Stimulated activated CD4-positive, alpha-beta T cell treated with anti-CD3 and anti-CD28 coated beads, TNF-alpha, amount 100 ng/mL, for 4 hours (primary cell): Measurements from ENCODE around the gene PKD1.

Source experiments
- DNase-seq, 3 experiments: peaks; one replicate each; pipeline ENCODE4 v3.0.0-alpha.2; 2020; ENCODE audit warnings: low read depth in 3 of 3

PKD1 gene

DNA sequence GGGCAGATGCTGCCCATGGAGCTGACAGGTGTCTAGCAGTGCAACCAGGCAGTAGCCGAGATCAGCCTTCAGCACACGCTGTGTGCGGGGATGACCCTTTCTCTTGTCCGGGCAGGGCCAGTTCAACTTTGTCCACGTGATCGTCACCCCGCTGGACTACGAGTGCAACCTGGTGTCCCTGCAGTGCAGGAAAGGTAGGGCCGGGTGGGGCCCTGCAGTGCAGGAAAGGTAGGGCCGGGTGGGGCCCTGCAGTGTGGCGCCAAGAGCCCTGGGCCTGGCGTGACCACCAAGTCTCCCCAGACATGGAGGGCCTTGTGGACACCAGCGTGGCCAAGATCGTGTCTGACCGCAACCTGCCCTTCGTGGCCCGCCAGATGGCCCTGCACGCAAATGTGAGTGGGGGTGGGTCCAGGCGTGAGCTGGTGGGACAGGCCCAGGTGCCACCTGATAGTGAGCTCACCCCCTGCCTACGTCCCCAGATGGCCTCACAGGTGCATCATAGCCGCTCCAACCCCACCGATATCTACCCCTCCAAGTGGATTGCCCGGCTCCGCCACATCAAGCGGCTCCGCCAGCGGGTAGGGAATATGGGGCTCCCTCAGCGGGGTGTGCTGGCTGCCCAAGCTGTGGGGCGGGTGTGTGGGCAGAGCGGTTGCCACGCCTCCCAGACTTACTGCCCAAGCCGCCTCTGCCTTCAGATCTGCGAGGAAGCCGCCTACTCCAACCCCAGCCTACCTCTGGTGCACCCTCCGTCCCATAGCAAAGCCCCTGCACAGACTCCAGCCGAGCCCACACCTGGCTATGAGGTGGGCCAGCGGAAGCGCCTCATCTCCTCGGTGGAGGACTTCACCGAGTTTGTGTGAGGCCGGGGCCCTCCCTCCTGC lies 47.7 kb downstream of the PKD1 start:
- DNase-seq: no peak

DNA sequence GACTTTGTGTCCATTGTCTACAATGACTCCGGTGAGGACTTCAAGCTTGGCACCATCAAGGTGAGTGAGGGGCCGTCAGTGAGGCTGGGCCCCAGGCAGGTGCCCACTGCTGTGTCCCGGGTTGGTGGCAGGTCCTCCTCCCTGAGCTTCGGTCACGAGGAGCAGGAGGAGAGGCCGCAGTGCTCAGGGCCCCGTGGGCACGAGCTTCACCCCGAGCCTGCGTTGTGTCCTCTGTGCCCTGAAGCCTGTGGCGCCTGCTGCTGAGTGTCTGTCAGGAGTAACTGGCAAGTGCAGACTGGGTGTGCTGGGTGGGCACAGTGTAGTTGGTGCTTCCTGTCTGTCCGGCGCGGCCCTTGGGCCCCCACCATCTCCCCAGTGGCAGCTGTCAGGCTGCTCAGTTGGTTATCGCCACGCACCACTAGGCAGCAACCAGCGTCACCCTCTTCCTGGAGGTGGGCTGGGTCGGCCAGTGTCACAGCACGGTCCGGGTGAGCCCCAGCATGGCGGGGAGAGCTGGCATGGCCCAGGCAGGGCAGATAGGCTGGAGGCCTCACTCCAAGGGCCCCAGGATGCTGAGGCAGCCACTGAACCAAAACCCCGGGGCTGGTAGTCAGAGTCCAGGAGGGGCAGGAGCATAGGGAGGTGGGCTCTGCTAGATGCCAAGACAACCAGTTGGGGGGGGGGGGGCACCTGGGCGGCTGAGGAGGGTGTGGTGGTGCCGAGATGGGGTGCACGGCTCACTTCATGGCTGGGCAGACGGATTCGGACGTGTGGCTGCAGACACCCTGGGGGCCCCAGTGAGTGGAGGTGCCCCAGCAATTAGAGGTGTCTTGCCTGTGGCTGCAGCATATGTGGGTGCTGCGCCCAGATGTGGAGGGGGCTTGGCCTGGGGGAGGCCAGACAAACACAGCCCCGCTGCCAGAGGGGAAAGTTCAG lies 48.6 kb downstream of the PKD1 start:
- DNase-seq: no peak

DNA sequence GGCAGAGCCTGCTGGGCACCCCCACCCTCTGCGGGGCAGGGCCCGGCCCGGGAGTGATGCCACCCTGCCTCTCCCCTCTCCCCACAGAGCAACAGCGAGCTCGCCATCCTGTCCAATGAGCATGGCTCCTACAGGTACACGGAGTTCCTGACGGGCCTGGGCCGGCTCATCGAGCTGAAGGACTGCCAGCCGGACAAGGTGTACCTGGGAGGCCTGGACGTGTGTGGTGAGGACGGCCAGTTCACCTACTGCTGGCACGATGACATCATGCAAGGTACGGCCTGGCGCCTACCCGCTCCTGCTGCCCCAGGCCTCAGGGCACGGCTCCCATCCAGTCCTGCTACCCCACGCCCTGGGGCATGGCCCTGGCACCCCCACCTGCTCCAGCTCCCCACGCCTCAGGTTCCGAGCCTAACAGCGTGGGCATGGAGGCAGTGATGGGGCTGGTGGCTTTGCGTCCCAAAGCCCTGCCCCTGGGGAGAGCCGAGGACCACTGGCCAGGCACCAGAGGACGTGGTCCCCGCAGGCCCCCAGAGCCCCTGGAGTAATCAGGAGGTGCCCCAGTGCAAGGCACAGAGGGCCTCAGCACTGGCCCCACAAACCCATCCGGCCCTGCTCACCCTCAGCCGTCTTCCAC lies 49.5 kb downstream of the PKD1 start:
- no peak for DNase-seq

DNA sequence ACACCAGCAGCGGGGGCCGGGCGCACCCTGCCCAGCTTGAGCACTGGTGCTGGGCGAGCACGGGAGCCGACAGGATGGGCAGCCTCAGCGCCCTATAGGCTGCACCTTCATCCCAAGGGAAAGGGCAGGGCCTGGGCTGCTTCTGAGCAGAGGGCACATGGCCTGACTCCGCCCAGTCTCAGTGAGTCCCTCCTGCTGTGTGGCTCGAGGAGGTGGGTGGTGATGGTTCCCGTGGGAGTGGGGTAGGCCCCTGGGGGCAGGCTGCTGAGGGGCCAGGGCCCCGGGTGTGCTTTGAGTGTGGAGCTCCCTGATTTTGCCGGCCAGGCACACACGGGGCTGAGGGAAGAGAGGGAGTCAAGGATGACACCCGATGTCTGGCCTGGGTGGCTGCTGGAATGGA lies 50.0 kb downstream of the PKD1 start:
- no peak for DNase-seq

DNA sequence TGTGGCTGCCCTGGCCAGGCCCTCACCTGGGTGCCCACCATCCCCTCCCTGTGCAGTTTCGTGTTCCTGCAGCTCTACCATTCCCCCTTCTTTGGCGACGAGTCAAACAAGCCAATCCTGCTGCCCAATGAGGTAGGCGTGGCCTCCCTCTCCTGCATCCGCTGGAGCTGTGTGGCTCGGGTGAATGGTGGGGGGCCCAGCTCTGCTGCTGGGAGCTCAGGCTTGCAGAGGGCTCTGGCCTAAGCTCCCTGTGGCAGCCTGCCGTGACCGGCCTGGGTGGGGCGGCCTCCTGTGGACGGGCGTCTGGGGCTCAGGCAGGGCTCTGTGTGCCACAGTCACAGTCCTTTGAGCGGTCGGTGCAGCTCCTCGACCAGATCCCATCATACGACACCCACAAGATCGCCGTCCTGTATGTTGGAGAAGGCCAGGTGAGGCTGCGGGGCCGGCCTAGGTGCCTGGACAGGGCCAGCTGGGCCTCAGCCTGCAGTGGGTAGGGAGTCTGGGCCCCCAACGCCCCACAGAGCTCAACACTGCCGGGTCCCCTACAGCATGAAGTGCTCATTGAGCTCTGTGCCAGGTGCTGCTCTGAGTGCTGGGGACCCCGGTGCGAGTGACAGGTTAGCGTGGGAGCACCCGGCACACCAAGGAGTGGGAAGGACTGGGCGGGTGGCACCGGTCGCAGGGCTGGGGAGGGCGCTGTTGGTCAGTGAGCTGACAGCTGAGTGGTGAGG lies 50.6 kb downstream of the PKD1 start:
- no peak for DNase-seq

DNA sequence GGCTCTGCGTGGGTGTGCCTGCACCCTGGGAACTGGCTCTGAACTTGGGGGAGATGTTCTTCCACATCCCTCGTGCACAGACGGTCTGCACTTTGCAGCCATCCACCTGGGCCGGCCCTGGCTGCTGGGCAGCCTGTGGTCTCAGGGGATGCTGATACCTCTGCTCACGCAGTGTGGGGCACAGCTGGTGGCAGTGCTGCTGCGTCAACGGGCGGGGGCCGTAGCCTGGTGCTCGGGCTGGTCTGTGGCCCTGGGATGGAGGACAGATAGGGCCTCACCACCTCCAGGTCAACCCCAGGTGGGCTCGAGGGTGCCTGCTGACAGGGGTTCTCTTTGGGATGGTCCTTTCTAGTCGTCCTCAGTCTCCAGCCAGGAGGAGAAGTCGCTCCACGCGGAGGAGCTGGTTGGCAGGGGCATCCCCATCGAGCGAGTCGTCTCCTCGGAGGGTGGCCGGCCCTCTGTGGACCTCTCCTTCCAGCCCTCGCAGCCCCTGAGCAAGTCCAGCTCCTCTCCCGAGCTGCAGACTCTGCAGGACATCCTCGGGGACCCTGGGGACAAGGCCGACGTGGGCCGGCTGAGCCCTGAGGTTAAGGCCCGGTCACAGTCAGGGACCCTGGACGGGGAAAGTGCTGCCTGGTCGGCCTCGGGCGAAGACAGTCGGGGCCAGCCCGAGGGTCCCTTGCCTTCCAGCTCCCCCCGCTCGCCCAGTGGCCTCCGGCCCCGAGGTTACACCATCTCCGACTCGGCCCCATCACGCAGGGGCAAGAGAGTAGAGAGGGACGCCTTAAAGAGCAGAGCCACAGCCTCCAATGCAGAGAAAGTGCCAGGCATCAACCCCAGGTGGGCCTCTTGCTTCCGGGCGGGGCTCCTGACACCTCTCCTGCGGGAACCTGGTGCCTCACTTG lies 51.6 kb downstream of the PKD1 start:
- no peak for DNase-seq

DNA sequence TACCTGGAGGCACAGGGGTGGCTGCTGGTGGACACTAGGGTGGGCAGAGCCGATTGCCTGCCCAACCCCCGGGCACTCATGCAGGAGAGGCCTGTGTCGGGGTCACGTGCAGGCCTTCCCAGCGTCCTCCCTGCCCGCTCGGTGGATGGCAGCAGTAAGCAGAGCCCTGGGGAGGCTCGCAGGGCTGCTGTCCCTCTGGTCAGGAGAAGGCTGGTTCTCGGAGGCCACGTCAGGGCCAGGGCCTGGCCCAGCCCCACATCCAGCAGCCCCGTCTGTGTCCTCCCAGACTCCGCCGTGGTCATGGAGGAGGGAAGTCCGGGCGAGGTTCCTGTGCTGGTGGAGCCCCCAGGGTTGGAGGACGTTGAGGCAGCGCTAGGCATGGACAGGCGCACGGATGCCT lies 52.3 kb downstream of the PKD1 start:
- DNase-seq: no peak

DNA sequence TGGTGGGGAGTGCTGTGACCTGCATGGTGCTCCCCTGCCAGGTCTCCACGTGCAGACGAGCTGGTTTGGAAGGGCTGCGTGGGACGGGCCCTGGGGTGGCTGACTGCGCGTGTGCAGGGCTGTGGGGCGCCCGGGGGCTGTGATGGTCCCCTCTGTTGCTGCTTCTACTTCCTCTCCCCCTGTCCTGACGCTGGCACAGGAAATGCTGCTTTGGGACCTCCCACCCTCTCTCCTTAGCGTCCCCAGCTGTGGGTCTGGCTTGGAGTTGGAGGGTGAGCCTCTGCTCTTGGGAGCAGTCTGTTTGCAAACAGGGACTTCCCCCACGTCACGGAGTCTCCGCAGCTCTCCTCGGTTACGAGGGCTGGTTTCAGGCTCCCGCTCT lies 52.7 kb downstream of the PKD1 start:
- no peak for DNase-seq

DNA sequence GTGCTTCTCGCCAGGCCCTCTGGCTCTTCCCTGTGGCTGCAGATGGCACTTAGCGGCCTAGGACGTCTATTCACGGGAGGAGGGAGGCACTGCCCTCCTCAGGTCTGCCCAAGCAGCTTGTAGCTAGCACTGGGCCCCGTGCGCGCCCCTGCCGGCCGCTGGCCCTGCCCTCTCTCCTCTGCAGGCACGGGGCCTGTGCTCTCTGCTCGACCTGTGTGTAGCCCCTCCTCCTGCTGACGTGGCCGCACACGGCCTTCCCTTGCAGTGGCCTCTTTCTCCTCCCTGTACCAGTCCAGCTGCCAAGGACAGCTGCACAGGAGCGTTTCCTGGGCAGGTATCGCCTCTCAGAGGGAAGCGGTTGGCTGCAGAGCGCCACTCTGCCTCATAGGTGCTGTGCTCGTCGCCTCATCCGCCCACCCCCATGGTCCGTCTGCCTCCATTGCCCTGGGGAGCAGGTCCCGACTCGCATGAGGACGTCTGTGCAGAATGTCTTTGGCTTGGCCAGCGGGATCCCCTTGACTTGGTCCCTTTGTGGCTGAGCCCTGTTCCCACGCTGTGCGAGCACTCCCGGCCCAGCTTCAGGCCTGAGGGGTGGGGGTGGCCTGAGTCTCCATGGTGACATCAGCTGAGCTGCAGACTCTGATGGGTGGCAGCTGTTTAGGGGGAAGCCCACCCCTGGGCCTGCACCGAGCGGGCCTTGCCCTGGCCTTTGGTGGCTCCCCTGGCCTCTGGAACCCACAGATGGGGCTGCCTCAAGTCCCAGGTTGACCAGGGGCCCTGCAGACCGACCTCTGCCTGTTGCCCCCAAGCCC lies 53.3 kb downstream of the PKD1 start:
- DNase-seq: no peak

DNA sequence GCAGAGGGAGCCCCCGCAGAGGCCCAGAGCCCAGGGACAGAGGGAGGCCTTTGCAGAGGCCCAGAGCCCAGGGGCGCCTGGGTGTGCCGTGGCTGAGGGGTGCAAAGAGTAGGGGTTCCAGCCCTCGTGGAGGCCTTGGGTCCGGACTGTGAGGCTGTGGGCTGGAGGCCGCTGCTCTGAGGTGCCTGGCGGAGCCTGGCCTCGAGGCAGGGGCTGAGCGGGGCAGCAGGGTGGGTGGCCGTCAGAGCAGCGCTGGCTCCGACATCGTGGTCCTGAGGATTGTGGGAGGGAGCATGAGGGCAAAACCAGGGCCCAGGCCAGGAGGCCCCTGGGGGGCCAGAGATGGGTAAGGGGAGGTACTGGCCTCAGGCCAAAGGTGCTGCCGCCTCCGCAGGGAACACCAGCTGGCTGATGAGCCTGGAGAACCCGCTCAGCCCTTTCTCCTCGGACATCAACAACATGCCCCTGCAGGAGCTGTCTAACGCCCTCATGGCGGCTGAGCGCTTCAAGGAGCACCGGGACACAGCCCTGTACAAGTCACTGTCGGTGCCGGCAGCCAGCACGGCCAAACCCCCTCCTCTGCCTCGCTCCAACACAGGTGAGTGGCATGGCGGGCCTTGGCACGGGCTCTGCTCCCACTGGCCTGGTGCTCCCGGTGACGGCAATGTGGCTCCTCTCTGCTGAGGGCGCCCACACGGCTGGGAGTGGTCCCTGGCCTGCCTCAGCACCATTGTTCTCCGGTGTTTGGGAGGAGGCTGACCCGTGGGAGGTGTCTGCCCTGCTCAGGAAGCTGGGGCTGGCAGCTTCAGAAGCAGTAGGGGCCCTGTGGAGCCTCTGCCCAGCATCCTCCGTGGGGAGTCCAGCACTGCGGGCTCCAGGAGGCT lies 54.3 kb downstream of the PKD1 start:
- no peak for DNase-seq

DNA sequence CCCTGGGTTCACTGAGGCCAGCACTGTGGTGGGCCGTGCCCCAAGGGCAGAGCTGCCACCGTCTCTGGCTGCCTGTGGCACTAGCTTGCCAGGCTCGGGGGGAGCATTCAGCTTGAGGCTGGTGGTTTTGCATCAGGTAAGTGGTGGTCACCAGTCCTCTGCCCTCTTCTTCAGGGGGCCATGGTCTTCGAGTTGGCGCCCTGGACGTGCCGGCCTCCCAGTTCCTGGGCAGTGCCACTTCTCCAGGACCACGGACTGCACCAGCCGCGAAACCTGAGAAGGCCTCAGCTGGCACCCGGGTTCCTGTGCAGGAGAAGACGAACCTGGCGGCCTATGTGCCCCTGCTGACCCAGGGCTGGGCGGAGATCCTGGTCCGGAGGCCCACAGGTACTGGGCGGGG lies 55.7 kb downstream of the PKD1 start:
- DNase-seq: no peak

DNA sequence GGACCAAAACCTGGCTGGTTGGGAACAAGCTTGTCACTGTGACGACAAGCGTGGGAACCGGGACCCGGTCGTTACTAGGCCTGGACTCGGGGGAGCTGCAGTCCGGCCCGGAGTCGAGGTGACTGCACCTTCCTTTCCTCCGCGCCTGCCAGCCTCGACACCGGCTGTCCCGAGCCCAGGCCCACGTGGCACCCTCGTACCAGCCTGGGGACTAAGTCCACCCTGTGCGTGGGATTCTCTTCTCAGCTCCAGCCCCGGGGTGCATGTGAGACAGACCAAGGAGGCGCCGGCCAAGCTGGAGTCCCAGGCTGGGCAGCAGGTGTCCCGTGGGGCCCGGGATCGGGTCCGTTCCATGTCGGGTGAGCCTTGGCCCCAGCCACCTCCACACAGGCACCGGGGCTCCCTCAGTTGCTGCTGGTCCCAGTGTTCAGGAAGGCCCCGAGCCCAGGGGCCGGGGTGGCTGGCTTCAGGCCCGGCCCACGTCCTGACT lies 56.3 kb downstream of the PKD1 start:
- no peak for DNase-seq

DNA sequence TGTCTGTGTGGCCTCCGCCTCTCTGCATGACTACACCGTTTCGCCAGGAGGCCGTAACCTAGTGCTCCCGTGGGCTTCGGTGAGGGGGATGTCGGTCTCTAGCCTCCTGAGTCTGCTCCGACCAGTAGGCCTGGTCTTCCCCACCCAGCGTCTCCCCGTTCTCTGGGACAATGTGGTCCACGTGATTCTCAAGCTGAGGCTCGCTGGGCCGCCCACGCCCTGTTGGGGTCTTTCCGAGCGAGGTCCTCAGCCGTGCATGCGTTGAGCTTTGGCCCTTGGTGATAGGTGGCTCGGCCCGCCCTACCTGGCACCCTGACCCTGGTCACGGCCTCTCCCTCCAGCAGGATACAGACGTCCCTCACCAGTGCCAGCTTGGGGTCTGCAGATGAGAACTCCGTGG lies 57.0 kb downstream of the PKD1 start:
- DNase-seq: no peak

DNA sequence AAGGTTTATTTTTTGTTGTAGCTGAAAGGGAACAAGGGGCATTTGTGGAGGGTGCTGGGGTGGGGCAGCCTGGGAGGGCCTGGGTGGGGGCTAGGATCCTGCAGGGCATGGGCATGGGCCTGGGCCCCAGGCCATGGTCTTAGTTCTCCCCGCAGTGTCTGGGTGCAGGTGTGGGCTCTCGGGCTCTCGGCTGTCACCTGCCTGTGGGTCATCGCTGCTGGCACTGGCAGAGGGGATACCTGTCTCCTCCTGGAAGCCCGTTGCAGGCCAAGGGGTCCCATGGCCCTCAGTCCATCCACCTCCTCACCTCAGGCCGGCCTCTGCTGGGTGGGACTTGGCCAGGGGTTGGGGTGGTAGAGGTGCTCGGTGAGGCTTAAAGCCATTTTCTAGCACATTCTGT lies 57.6 kb downstream of the PKD1 start:
- DNase-seq: no peak

DNA sequence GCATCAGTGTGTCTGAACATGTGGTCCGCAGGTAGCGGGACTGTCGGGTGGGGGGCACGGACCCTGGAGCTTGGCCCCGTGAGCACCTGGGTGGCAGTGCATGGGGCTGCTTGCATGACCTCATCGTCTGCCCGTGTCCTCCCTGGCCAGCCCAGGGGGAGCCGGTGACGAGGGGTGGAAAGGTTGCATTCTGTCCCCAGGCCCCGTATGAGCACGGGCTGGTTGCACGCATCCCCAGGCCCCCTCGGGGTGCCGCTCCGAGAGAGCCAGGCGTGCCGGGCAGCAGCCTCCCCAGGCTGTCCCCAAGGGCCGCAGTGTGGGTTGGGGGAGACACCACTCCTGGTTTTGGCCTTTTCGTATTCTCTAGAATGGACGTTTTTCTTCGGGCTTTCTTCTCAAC lies 58.0 kb downstream of the PKD1 start:
- DNase-seq: no peak

DNA sequence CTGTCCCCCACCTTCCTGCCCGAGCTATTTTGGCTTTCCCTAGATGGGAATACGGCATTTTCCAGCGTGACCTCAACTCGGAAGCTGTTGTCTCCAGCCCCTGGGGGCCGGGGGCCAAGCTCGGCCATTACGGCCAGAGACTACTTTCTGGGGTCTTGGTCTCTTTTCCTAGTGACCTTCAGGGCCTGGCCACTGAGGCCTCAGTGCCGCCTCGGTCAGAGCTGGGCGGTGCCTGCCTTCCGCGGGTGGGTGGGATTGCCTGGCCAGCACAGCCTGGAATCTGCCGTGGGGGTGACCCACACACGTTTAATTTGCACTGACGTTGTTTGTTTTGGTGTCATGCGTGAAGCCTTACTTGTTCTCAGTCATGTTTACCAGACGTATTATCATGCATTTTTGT lies 58.7 kb downstream of the PKD1 start:
- DNase-seq: no peak

DNA sequence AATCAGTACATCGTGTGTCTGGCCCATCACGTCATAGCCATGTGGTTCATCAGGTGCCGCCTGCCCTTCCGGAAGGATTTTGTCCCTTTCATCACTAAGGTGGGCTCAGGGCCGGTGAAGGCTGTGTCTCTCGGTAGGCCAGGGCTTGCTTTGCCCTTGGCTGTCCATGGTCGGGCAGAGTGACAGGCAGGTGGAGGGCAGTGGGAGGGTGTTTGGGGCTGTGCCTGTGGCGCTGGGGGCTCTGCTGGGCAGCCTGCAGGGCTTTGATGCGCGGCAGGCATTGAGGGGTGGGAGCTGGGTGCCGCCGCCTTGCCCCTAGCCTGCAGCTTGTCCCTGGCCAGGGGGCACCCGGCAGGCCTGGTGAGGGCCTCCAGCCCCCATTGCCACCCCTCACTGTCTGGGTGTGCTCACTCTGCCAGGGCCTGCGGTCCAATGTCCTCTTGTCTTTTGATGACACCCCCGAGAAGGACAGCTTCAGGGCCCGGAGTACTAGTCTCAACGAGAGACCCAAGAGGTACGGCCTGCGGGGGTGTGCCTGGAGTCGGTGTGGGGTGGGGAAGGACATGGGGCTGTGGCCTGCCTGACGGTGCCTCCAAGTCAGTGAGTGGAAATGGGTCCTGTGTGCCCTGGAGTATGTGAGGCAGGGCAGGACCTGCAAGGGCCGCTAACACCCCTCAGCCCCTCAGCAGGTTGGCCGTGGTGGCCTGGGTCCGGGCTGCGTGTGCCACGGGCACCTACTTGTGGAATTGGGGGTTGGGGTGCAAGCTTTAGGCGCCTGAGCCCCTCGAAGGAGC lies 59.4 kb downstream of the PKD1 start:
- no peak for DNase-seq

DNA sequence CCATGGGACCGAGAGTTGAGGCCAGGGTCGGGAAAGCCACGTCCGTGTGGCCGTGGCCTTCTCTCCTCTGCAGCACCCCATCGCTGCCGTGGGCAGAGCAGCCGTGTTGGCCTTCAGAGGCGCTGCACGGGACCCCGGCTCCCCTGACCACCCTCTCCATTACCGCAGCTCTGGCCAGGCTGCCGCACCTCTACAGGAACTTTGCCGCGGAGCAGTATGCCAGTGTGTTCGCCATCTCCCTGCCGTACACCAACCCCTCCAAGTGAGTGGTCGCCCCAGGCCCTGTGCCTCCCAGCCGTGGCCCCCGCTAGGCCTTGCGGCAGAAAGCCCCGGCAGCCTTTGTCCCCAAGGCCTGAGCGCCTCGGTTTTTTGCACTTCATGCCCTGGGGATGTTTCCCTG lies 60.1 kb downstream of the PKD1 start:
- DNase-seq: no peak
